IPS DF 4.7 (cell line): ENCODE data around the gene ADAMTS9.

Experiments
- DNase-seq: peaks from one replicate; pipeline ENCODE4 v3.0.0-alpha.2; 2013; ENCODE audit warnings: low spot score; ENCODE audit errors: extremely low read depth

The ADAMTS9 gene

GRCh38 chr3:64655160-64655559, 32.6 kb downstream of the ADAMTS9 start:
- DNase-seq, result no peak

DNA sequence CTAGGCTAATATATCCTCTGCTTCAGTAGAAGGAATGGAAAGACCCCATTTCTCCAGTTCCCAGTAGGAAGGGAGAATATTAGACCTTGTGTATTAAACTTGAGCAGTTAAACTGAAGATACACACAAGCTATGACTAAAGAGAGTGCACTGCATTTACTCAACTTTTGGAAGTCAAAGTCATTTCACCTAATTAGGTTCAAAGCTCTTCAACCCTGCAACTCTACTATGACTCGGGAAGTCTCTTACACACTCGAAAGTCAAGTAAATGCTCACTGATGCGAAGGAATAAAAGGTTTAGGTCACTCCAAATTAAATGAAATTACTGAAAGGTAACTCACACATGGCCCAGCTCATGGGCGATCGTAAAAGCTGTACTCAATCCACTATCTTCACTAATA, 33.8 kb downstream of the ADAMTS9 start:
- DNase-seq, result no peak

DNA sequence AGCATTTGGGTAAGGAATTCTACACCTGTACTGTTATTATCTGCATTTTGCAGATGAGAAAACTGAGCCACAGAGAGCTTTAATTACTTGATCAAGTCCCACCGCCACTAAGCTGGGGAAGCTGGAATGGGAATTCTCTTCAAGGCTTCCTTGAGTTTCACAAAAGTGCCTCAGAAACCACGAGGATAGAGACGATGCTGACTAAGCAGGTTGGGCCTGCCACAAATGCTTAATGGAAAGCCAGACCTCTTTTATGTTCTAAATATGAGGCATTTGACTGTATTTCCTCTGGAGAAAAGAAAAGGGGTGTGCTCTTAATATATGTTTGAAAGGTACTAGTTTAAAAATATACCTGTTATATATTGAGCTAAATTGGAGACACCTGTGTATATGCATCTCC, 34.7 kb downstream of the ADAMTS9 start:
- DNase-seq, result no peak

DNA sequence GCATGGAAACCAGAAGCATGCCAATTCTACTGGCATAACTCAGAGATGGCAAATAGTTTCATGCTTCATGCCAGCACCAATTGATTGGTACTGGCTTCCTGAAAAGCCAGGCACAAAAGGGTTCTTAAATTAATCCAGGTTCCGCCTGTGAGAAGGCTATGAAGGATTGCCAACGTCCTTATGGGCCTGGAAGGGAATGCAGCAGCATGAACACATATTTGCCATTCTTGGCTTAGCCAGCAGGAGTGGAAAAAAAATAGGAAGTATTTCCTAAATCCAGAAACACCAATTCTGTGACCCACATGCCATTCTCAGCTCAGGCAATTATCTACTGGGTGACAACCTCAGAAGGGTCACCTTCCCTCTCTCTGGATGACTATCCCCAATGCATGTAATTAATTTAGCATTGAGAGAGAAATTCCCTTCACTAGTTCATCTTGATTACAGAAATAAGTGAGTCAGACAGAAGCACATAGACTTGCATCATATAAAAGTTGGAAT, 36.0 kb downstream of the ADAMTS9 start:
- DNase-seq, result no peak

DNA sequence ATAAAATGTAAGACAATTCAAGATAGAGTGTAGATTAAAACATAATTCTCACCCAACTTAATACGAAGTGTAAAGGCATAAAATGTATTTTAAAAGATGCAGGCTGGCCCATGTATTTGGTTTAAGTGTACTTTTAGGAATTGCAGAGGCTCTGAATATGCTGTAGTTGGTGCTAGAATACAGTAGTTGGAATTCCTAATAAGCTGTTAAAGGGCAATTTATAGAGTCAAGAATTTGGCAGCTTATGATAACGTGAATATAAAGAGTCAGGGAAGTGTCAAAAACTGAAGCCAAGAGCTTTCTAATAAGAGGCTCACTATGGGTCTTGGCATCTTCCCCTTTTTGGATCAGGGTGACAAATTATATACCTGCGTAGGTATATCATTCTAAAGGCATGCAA, 36.5 kb downstream of the ADAMTS9 start:
- no peak for DNase-seq

DNA sequence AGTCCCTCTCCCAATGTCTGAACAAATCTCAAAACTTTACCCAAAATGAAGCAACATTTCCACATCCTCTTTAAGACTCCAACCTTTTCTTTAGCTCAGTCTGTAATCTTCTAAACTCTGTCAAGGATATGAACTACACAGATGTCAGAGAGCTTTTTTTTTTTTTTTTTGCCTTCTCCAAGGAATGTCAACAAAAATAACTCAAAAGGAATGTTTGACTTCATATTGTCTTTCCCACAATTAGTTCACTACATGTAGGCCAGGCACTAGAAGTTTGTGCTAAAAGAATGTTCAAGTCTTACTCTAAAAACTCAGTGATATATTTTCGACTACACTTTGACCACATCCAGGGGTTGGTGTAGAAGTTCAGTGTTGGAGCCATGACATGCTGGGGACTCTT, 37.1 kb downstream of the ADAMTS9 start:
- no peak for DNase-seq

DNA sequence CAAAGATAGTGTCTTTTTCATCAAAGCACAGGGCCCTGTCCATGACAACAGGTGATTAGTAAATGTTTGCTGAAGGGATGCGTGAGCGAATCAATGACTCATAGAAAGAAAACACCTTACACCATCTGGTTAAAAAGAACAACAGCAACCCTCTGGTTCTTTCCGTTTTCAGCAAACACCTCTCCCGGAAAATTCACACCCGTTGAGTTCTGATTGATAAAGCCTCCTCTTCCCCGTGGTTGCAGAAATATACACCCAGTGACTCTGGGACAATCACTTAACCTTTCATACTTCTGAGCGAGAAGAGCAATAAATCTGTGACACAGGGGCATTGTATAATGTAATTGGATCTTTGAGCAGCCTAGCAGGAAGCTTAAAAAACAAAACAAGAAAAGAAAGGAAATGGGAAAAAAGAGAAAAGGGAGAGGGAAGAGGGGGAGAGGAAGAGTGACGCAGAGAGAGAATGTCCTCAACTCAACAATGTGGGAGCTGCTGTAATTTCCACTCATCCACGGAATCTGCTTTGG, 37.6 kb downstream of the ADAMTS9 start:
- no peak for DNase-seq

DNA sequence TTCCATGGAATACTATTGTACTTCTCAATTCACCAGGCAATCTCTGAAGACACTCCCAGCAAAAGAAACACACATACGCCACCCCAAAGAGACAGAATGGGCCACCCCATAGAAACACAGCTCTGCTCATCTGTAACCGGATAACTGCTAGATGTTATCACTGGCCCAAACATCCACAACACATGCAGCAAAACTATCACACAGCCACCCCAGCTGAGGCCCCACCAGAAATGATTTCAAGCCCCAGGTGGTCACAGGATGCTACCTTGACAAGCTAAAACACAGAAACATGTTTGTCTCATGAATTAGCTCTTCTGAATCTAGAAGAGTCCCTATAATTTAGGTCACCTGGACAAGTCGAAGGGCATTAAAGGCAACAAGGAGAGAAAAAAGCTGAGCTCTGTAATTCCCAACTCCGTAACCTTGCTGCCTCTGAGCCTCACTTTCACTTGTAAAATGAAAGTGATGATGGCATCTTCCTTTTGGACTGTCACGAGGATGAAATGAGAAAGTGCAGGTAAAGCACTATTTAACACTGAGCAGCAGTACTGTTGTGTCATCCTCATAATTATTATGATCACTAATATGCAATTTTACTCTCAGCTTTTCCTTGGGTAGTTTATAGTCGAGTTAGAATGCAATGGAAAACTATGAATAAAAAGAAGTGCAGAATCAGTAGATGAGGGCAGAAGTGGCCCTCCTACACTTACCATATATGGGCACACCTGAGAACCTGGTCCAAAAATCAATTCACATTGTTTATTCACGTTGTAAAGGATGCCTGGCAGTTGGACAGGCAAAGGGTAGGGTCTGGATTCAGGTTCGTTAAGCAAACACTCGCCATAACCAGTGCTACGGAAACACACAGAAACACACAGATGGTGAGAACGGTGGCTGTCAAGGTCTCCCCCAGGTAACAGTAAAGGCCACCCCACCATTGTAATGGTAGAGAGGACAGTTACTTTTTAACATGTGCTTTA, 38.6 kb downstream of the ADAMTS9 start:
- DNase-seq, result no peak

DNA sequence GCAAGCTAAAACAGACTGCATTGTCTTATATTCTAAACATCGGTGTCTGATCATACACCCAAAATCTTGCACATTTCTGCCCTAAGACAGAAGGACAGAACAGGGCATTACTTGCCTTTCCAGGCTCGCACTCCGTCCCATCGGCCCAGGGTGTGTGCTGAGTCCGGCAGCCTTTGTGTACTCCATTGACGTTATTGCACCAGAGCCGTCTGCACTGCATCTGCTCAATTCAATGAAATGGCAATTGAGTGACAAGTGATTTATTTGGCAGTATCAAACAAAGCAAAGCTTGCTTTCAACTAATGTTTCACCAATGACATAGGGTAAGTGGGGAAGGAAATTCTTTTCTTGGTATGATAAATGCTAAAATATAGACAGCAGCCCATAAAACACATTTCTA, 40.0 kb downstream of the ADAMTS9 start:
- no peak for DNase-seq

DNA sequence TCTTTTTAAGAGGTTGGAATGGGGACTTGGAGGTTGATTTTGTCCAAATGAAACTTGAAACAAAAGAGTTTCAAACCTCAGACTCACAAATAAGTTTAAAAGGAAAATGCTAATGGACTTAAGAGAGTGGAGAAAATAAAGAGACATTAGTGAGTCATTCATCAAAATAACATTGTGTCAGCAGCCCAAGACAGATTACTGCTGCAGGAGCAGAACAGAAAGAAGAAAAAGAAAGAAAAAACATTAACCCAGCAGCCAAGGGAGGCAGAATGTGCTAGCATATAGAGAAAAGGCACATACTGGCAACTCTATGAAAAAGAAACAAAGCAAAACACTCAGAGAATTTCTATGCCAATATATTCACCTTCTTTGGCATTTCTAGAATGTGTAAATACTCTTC, 42.6 kb downstream of the ADAMTS9 start:
- DNase-seq, result no peak

DNA sequence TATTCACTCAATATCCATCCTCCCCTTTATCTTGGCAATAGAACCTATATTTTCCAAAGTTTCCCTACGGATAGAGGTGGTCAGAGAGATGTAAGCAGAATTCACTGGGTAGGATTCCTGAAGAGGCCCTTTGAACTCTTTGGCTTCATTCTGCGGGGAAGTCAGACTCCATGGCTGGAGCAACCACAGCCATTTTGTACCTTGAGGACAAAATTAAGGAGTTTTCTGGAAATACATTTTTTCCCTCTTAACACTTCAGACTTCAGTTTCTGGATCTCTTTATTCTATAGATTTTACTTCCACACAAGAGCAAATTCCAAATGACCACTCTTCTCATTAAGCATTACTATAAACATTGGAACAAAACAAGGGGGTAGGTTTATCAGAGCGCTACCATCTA, 43.3 kb downstream of the ADAMTS9 start:
- no peak for DNase-seq

GRCh38 chr3:64642327-64643151, 45.3 kb downstream of the ADAMTS9 start:
- no peak for DNase-seq

DNA sequence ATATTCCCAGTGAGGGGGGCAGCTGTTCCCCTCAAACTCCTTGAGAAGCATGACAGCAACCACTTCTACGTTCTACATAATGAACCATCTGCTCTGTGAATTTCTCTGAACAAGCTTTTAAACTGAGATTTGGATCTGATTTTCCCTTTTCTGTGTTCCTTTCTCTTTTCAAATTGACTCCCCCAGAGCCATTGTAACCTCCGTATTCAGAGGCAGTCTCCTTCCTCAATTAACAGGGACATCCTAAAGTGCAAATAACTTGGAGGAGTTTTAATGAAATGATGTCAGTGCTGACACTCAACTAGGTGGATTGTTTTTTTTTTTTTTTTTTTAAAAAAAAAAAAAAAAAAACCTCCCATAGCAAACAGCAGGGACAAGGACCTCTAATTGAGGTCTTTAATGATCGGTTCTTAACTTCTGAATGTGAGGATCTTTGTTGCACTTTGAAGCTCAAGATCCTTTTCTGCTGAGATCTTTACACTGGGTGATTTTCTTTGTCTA, 48.8 kb downstream of the ADAMTS9 start:
- no peak for DNase-seq

DNA sequence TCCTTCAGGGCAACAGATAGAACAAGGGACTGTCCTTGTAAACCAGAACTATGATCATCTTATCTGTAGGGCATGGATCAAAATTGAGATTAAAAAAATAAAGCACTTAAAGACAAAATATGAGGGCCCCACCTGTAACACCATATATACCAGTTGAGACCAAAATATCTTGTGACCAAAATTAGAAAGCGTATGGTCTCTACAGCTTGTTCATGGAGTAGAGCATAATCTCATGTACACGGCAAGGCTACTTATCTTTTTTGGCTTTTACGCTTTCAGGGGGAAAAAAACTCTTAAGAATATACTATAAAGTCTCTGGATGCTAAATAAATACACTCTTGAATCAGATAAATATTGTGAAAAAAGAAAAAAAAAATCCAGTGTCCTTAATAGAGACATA, 49.3 kb downstream of the ADAMTS9 start:
- no peak for DNase-seq

DNA sequence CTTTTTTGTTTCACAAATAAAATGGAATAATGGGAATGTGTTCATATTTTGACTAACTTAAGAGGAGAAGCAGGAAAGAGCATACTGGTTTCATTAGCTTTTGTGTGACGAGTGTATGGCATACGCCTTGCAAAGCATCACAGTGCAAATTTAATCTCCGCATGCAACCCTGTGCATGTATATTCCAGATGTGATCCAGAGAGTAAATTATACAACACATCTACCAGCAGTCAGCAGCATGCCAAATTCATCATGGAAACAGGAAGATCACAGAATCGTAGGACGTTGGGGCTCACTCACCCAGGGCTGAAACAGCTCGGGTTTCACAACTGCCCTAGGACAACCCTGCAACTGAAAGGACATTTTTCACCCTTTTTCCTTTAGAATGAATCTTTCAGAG, 53.4 kb downstream of the ADAMTS9 start:
- DNase-seq, result no peak

DNA sequence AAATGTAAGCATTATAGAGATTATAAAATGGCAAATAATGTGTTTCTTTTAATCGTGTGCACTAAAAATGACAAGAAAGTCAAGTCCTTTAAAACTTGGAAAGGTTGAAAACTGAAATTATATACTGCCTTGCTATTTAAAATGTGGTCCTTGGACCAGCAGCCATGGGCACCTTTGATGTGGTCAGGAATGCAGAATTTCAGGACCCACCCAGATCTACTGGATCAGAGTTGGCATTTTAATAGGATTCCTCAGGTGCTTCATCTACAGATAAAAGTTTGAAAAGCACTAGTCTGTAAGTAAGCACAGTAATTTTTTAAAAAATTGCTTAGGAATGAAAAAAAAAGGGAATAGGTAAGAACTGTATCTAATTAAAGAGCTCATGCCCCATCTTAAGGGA, 55.8 kb downstream of the ADAMTS9 start:
- DNase-seq, result no peak

DNA sequence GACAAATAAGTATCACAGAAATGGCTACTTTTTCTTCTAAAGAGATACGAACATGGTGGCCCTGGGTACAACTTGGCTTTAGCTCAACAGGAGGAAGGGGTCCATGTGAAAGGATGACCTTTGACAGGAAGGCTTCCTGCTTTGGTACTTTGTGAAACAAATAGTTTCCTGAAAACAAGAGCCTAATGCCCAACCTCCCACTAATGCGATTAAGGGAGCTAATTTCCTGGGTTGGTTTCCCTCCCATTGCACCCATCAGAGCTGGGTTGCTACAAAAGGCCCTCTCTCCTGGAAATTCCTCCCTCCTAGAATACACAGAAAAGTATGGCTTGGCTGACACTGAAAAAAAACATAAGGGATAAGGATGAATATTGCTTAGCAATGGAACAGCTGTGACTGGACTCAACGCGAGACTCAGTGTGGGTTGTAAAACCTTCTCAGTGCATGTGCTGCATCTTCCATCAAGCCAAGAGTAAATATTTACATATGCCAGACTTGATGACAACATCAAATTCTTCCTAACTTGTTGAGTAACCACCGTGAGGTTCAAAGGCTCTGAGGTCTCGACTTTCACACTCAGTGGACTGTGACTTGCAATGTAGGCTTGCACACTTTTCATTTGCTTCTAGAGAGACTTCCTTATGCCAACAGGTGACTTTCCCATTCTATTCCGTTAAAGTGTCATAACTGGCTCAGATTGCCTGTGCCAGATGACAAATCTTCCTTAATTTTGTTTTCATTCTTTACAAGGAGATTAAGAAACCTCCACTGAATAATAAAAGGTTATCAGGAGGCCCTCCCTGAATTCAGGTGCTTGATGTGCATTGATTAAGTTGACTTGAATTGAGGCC, 60.1 kb downstream of the ADAMTS9 start:
- no peak for DNase-seq

DNA sequence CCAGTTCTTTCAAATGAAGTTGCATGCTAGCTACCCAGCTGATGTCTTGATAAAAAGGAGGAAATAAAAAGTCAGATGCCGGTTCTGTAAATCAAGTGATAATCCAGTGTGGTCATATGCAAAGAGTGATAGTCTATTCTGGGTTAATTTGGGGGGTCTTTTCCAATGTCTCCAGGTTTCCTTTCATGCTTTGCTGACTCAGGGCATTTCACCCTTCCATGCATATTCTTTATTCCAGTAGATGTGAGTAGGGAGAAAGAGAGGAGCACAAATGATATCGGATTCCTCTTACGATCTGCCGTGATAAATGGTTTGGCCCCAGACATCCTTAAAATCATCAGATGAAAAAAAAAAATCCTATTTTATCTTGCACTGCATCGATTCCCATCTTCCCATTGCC, 60.8 kb downstream of the ADAMTS9 start:
- no peak for DNase-seq

DNA sequence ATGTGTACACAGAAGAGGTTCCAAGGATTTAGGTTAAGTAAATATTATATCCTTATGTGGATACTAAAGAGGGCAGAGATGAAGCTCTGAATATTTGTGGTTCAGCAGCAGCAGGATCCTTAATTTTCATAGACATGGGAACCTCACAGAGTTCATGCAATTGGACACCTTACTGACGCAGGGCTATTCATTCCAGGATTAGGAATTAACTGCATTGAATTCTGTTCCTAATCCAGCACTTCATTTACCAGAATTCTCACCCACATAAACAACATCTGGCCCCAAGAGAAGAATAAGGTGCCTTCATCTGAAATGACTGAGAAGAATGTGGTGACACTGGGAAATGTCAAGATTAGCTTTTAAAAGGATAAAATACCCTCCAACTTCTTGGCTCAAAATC, 62.4 kb downstream of the ADAMTS9 start:
- DNase-seq, result no peak

- no peak for DNase-seq
Measured at GRCh38 chr3:64623125-64623524, 64.7 kb downstream of the ADAMTS9 start.
